ENCODE results near the gene CCDC92B.

Gene CCDC92B

GRCh38 chr17:2697611-2698162 is 51.8 kb downstream of the CCDC92B start:
- in situ Hi-C loops (cut with MboI; ENCODE audit: low pct_unique_long_range_greater_than_20kb, low sequenced_read_pairs, unreplicated experiment), result no loop called here
- DNase-seq (ENCODE audit: low spot score), result peak; percentile 37

GRCh38 chr17:2695961-2696760 is 53.3 kb downstream of the CCDC92B start:
- TF ChIP-seq CTCF (IDR thresholded peaks at IDR 0.05; ENCODE audit: extremely low read depth, insufficient read depth, missing control alignments), result no peak
- peak; percentile 33 for DNase-seq (ENCODE audit: low spot score)
- in situ Hi-C loops (cut with MboI; ENCODE audit: low pct_unique_long_range_greater_than_20kb, low sequenced_read_pairs, unreplicated experiment), result no loop called here

More at GRCh38 chr17:2697611-2698162, 51.8 kb downstream of the CCDC92B start:
- no peak for TF ChIP-seq CTCF (IDR thresholded peaks at IDR 0.05; ENCODE audit: extremely low read depth, insufficient read depth, missing control alignments)

GRCh38 chr17:2695243-2695960 is 54.0 kb downstream of the CCDC92B start:
- peak; percentile 41 for DNase-seq (ENCODE audit: low spot score)

GRCh38 chr17:2694381-2695242 is 54.8 kb downstream of the CCDC92B start:
- TF ChIP-seq CTCF (IDR thresholded peaks at IDR 0.05; ENCODE audit: extremely low read depth, insufficient read depth, missing control alignments), result no peak
- DNase-seq (ENCODE audit: low spot score), result peak; percentile 26
- in situ Hi-C loops (cut with MboI; ENCODE audit: low pct_unique_long_range_greater_than_20kb, low sequenced_read_pairs, unreplicated experiment), result no loop called here

More at GRCh38 chr17:2695243-2695960, 54.0 kb downstream of the CCDC92B start:
- in situ Hi-C loops (cut with MboI; ENCODE audit: low pct_unique_long_range_greater_than_20kb, low sequenced_read_pairs, unreplicated experiment), result no loop called here
- TF ChIP-seq CTCF (IDR thresholded peaks at IDR 0.05; ENCODE audit: extremely low read depth, insufficient read depth, missing control alignments), result no peak

GRCh38 chr17:2693561-2694380 is 55.7 kb downstream of the CCDC92B start:
- in situ Hi-C loops (cut with MboI; ENCODE audit: low pct_unique_long_range_greater_than_20kb, low sequenced_read_pairs, unreplicated experiment), result no loop called here
- peak; percentile 28 for DNase-seq (ENCODE audit: low spot score)
- no peak for TF ChIP-seq CTCF (IDR thresholded peaks at IDR 0.05; ENCODE audit: extremely low read depth, insufficient read depth, missing control alignments)
